Measurements from ENCODE around the gene ETS1. TPM values are rescaled to one million over a fixed set of nuclear protein-coding genes. Genes with fewer than 3 reads are reported as not detected.

Gene ETS1
- total RNA-seq, 2 experiments from 2014 or later: 579 to 590 TPM

DNA sequence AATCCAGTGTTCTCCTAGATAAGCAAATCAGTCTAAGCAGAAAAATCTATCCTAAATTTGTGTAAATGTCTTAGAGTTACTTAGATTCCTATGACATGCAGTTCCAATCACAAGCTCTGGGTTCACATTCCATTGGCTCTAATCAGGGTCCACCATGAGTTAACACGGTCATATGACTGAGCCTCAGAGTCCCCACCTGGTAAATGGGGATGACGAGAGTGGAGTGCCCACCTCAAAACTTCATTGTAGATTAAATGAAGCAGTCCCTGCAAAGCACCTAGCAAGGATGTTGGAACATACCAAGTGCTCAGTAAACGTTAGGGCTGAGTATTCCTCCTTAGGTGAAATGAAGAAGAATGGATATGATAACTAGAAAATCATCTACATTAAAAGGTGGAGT is 3.1 kb downstream of the ETS1 start:
- CTCF ChIA-PET: no interaction called here
- H3K27ac ChIP-seq (ENCODE audit: low read depth in 1 of 2, low read length in 2 of 2): no peak overlapping the region

DNA sequence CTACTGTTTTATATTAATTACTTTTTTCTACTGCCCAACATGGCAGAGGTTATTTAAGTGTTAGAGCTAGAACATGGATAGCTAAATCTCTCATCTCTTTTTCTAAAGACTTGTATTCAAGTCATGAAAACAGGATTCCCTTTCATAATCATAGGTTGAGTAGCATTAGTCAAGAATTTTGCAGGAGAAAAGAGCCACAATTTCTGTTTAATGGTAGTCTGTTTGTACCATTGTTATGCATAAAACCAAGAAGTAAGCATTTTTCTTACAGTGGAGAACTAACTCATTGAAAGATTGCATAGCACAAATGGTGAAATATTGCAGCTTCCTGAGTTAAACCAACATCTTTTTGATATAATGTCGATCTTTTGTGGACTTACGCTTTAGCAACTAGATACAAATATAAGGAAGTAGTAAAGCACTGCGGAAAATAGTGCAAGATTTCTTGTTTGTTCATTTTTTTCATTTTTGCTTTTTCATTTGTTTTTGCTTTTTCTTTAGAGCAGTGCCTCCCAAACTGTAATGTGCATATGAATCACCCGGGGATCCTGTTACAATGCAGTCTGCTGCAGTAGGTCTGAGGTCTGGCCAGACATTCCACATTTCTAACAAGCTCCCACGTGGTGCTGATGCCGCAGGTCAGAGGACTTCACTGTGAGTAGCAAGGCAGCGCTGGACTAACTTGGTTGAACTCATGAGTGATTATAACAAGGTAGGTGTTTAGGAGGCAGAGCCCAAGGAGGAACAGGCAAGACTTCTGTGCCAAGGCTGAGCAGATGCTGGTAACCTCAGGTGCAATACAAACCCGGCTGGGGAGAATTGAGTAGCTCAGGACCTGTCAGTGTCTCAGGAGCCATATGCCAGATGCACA is 4.6 kb downstream of the ETS1 start:
- H3K36me3 ChIP-seq (ENCODE audit: insufficient read depth, low read length): no peaks in the 10 kb centered on the region
- no peaks in the 10 kb centered on the region for H3K36me3 Mint-ChIP-seq (ENCODE audit: low read depth)
- H3K9me3 ChIP-seq (ENCODE audit: control insufficient read depth in 1 of 2, insufficient read depth in 1 of 2, low read length in 2 of 2): no peaks in the 10 kb centered on the region
- H3K27me3 ChIP-seq (ENCODE audit: control insufficient read depth in 1 of 2, insufficient read depth in 2 of 2, low read length in 2 of 2): no peaks in the 10 kb centered on the region
- no peaks in the 10 kb centered on the region for H3K27me3 Mint-ChIP-seq
- peak in 2 of 14 experiments; percentile 19 to 36 for DNase-seq
- H3K27ac ChIP-seq (ENCODE audit: low read depth in 1 of 2, low read length in 2 of 2): no peak overlapping the region
- peaks cover 3% of the 10 kb centered on the region for H3K4me1 ChIP-seq (ENCODE audit: insufficient read depth, low read length)
- H3K4me1 Mint-ChIP-seq (ENCODE audit: low read depth): peaks cover 50% of the 10 kb centered on the region
- no peaks in the 10 kb centered on the region for H3K9me3 Mint-ChIP-seq
- TF ChIP-seq, protein P1, sequence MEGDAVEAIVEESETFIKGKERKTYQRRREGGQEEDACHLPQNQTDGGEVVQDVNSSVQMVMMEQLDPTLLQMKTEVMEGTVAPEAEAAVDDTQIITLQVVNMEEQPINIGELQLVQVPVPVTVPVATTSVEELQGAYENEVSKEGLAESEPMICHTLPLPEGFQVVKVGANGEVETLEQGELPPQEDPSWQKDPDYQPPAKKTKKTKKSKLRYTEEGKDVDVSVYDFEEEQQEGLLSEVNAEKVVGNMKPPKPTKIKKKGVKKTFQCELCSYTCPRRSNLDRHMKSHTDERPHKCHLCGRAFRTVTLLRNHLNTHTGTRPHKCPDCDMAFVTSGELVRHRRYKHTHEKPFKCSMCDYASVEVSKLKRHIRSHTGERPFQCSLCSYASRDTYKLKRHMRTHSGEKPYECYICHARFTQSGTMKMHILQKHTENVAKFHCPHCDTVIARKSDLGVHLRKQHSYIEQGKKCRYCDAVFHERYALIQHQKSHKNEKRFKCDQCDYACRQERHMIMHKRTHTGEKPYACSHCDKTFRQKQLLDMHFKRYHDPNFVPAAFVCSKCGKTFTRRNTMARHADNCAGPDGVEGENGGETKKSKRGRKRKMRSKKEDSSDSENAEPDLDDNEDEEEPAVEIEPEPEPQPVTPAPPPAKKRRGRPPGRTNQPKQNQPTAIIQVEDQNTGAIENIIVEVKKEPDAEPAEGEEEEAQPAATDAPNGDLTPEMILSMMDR (IDR thresholded peaks at IDR 0.05): no peak
- peak overlapping the region; percentile 73 for H3K27ac Mint-ChIP-seq
- ChIA-PET CTCF (interaction anchor here (1.0 kb wide), 1 partner anchor 49 kb away, joined by 3 read pairs; no protein-coding TSS in a partner anchor), POLR2A (no interaction called here)
- H3K4me3 Mint-ChIP-seq: peak overlapping the region; percentile 64
- intact Hi-C loops (cut with DNase I, micrococcal nuclease): no loop called here
- no peak overlapping the region for H3K4me3 ChIP-seq (ENCODE audit: low read length)
- ATAC-seq (ENCODE audit: poor library complexity): no peak

More for the DNA sequence above, 3.1 kb downstream of the ETS1 start:
- H3K9me3 Mint-ChIP-seq: no peaks in the 10 kb centered on the region
- POLR2A ChIA-PET: no interaction called here
- H3K4me3 Mint-ChIP-seq: no peak overlapping the region
- no peak overlapping the region for H3K27ac Mint-ChIP-seq
- Histone ChIP-seq H3K4me1 (ENCODE audit: insufficient read depth, low read length) (peaks cover 3% of the 10 kb centered on the region), H3K36me3 (ENCODE audit: insufficient read depth, low read length) (no peaks in the 10 kb centered on the region), H3K27me3 (ENCODE audit: control insufficient read depth in 1 of 2, insufficient read depth in 2 of 2, low read length in 2 of 2) (no peaks in the 10 kb centered on the region), H3K4me3 (ENCODE audit: low read length) (no peak overlapping the region), H3K9me3 (ENCODE audit: control insufficient read depth in 1 of 2, insufficient read depth in 1 of 2, low read length in 2 of 2) (no peaks in the 10 kb centered on the region)
- ATAC-seq (ENCODE audit: poor library complexity) (no peak), DNase-seq (no peak)
- intact Hi-C loops (cut with DNase I, micrococcal nuclease): no loop called here
- H3K27me3 Mint-ChIP-seq: no peaks in the 10 kb centered on the region
- TF ChIP-seq, protein P1 (IDR thresholded peaks at IDR 0.05): no peak
- H3K36me3 Mint-ChIP-seq (ENCODE audit: low read depth): no peaks in the 10 kb centered on the region
- H3K4me1 Mint-ChIP-seq (ENCODE audit: low read depth): peaks cover 50% of the 10 kb centered on the region

DNA sequence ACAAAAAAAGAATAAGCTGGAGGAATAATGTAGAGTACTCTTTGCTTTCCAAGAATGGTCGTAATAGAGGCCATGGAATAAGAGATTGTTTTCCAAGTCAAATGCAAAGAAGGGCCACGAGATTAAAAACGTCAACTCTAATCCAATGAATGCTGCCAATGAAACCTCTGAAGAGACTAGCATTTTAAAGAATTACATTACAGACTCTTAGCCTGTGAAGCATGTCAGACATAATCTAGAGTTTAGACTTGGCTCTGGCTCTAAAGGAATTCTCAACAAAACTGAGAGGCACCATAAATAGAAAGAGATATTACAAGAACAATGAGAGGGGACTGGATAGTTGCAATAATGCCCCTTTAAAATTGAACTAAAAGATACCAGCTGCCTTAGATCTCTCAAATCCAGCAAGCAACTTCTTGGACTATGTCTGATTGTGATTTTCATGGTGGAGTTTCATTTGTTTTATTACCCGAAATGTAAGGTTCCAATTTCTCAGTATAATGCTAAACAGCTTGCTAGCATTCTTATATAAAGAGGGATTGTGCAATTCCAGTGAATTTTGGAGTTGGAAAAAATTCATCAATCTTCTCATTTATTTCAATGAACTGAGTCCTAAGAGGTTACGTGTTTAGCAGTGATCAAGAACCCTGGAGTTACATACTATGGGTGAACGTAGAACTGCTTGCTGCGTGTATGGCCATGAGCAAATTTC is 5.6 kb downstream of the ETS1 start:
- H3K4me1 ChIP-seq (ENCODE audit: insufficient read depth, low read length): peaks cover 3% of the 10 kb centered on the region
- H3K27ac ChIP-seq (ENCODE audit: low read depth in 1 of 2, low read length in 2 of 2): no peak overlapping the region
- POLR2A ChIA-PET: interaction anchor here (0.8 kb wide), 1 partner anchor 56 kb away, joined by 3 read pairs; no protein-coding TSS in a partner anchor
- DNase-seq (no peak), ATAC-seq (ENCODE audit: poor library complexity) (no peak)
- no peaks in the 10 kb centered on the region for H3K27me3 ChIP-seq (ENCODE audit: control insufficient read depth in 1 of 2, insufficient read depth in 2 of 2, low read length in 2 of 2)
- H3K9me3 Mint-ChIP-seq: no peaks in the 10 kb centered on the region
- TF ChIP-seq, protein P1 (IDR thresholded peaks at IDR 0.05): no peak
- no peaks in the 10 kb centered on the region for H3K9me3 ChIP-seq (ENCODE audit: control insufficient read depth in 1 of 2, insufficient read depth in 1 of 2, low read length in 2 of 2)
- no peaks in the 10 kb centered on the region for H3K36me3 ChIP-seq (ENCODE audit: insufficient read depth, low read length)
- CTCF ChIA-PET: no interaction called here
- no peak overlapping the region for H3K4me3 Mint-ChIP-seq
- intact Hi-C loops (cut with DNase I, micrococcal nuclease): no loop called here
- H3K27ac Mint-ChIP-seq: no peak overlapping the region
- H3K4me1 Mint-ChIP-seq (ENCODE audit: low read depth): peaks cover 54% of the 10 kb centered on the region
- no peaks in the 10 kb centered on the region for H3K27me3 Mint-ChIP-seq
- H3K36me3 Mint-ChIP-seq (ENCODE audit: low read depth): no peaks in the 10 kb centered on the region
- no peak overlapping the region for H3K4me3 ChIP-seq (ENCODE audit: low read length)
